HFFc6 (cell line): ENCODE measurements around the gene SIRT4. TPM values are rescaled to one million over a fixed set of nuclear protein-coding genes. Genes with fewer than 3 reads are reported as not detected.
"Not testable (repeated sequence)": the region's sequence is repeated elsewhere in the genome, so short reads cannot be mapped to it uniquely, and the experiment has no call there.

Experiments
- DNase-seq: peaks from one replicate; pipeline ENCODE4 v3.0.0-alpha.2; 2018
- H3K27ac Mint-ChIP-seq: 2 replicates; pipeline ENCODE4 v1.8.0; 2020; ENCODE audit warnings: mild to moderate bottlenecking, mixed read lengths
- H3K27me3 Mint-ChIP-seq: 2 replicates; pipeline ENCODE4 v1.8.0; 2021; ENCODE audit warnings: mild to moderate bottlenecking, moderate library complexity, mixed read lengths; ENCODE audit not compliant: insufficient read depth
- H3K36me3 Mint-ChIP-seq: 2 replicates; pipeline ENCODE4 v1.8.0; 2021; ENCODE audit warnings: low read depth, mixed read lengths
- H3K4me1 Mint-ChIP-seq: 2 replicates; pipeline ENCODE4 v1.8.0; 2020; ENCODE audit warnings: low read depth, mixed read lengths
- H3K4me3 Mint-ChIP-seq: 2 replicates; pipeline ENCODE4 v1.8.0; 2020; ENCODE audit warnings: mild to moderate bottlenecking, moderate library complexity, mixed read lengths
- H3K9me3 Mint-ChIP-seq: 2 replicates; pipeline ENCODE4 v1.8.0; 2020; ENCODE audit warnings: mild to moderate bottlenecking, mixed read lengths
- CTCF ChIP-seq: fragments of 200-600 bp; sonication (generic); IDR thresholded peaks from 2 replicates; pipeline ENCODE4 v1.5.0; 2021; ENCODE audit warnings: antibody characterized with exemption, mild to moderate bottlenecking
- total RNA-seq, 6 experiments: library from RNA; stranded (reverse); fragmentation: NEBNext Ultra II Directional; extraction: Animal tissue kit (Norgen Biotek cat#: 25700); gene quantifications; 2 replicates in 1 of 6; 3 replicates in 5 of 6; pipeline ENCODE4 v1.2.3, GENCODE V29; 2021

The SIRT4 gene
- total RNA-seq, 6 experiments from 2014 or later = 0.84 to 2.1 (median 1.1) TPM

- Mint-ChIP-seq H3K27ac (no peak within 1 kb of the TSS), H3K4me1 (0 out of 2 replicates have a peak, but pooled peaks cover 5% of the 10 kb centered on the region), H3K36me3 (no peaks in the 10 kb centered on the region), H3K9me3 (no peaks in the 10 kb centered on the region), H3K27me3 (peaks cover 27% of the 10 kb centered on the region), H3K4me3 (no peak within 1 kb of the TSS)
- DNase-seq = no peak
- no peak for TF ChIP-seq CTCF
Measured at GRCh38 chr12:120327593-120327992, 25.5 kb downstream of the SIRT4 start, which contains the start of gene PLA2G1B. Gene PLA2G1B, minus strand, starts transcription at chr12:120327779. Its CDS starts 26 bp downstream, at chr12:120327753.

- no peak overlapping the region for H3K4me3 Mint-ChIP-seq
- 0 out of 2 replicates have a peak, but pooled peaks cover 5% of the 10 kb centered on the region for H3K4me1 Mint-ChIP-seq
- peaks cover 29% of the 10 kb centered on the region for H3K27me3 Mint-ChIP-seq
- no peaks in the 10 kb centered on the region for H3K9me3 Mint-ChIP-seq
- no peak for TF ChIP-seq CTCF
- H3K27ac Mint-ChIP-seq = no peak overlapping the region
- DNase-seq = no peak
- no peaks in the 10 kb centered on the region for H3K36me3 Mint-ChIP-seq
Measured at GRCh38 chr12:120328228-120328627, 26.1 kb downstream of the SIRT4 start.

GRCh38 chr12:120331390-120331789, 29.3 kb downstream of the SIRT4 start:
- H3K4me3 Mint-ChIP-seq = no peak overlapping the region
- no peak overlapping the region for H3K27ac Mint-ChIP-seq
- no peaks in the 10 kb centered on the region for H3K36me3 Mint-ChIP-seq
- H3K4me1 Mint-ChIP-seq = no peaks in the 10 kb centered on the region
- TF ChIP-seq CTCF = no peak
- H3K27me3 Mint-ChIP-seq = peaks cover 28% of the 10 kb centered on the region
- DNase-seq = no peak
- H3K9me3 Mint-ChIP-seq = peaks cover 5% of the 10 kb centered on the region; the same call in 1 of the 2 replicates

- Mint-ChIP-seq H3K27me3 (peaks cover 26% of the 10 kb centered on the region), H3K4me1 (no peaks in the 10 kb centered on the region), H3K9me3 (peaks cover 9% of the 10 kb centered on the region; the same call in 1 of the 2 replicates), H3K27ac (no peak overlapping the region), H3K36me3 (no peaks in the 10 kb centered on the region), H3K4me3 (no peak overlapping the region)
- TF ChIP-seq CTCF = no peak
- no peak for DNase-seq
Measured at GRCh38 chr12:120332041-120332440, 29.9 kb downstream of the SIRT4 start.

GRCh38 chr12:120332523-120332922, 30.4 kb downstream of the SIRT4 start:
- Mint-ChIP-seq H3K36me3 (peaks cover 2% of the 10 kb centered on the region), H3K27ac (no peak overlapping the region), H3K27me3 (peaks cover 26% of the 10 kb centered on the region), H3K9me3 (peaks cover 13% of the 10 kb centered on the region), H3K4me1 (no peaks in the 10 kb centered on the region), H3K4me3 (no peak overlapping the region)
- TF ChIP-seq CTCF = no peak
- DNase-seq = no peak

- peak; percentile 80 for TF ChIP-seq CTCF
- peak; percentile 48 for DNase-seq
- H3K9me3 Mint-ChIP-seq = peaks cover 23% of the 10 kb centered on the region
Measured at GRCh38 chr12:120335447-120335846, 33.3 kb downstream of the SIRT4 start.

GRCh38 chr12:120336392-120336791, 34.3 kb downstream of the SIRT4 start:
- H3K4me1 Mint-ChIP-seq, DNase-seq, H3K36me3 Mint-ChIP-seq, H3K4me3 Mint-ChIP-seq, H3K27ac Mint-ChIP-seq: not testable (repeated sequence)
- peaks cover 30% of the 10 kb centered on the region for H3K27me3 Mint-ChIP-seq
- H3K9me3 Mint-ChIP-seq = peaks cover 23% of the 10 kb centered on the region

More at GRCh38 chr12:120335447-120335846, 33.3 kb downstream of the SIRT4 start:
- H3K4me3 Mint-ChIP-seq, H3K36me3 Mint-ChIP-seq, H3K4me1 Mint-ChIP-seq, H3K27ac Mint-ChIP-seq: not testable (repeated sequence)
- peaks cover 34% of the 10 kb centered on the region for H3K27me3 Mint-ChIP-seq
